Astrocyte (in vitro differentiated cells and primary cell): ENCODE data around the gene ARVCF. TPM values are rescaled to one million over a fixed set of nuclear protein-coding genes. Genes with fewer than 3 reads are reported as not detected.

Source experiments
- DNase-seq: peaks from one replicate; pipeline ENCODE4 v3.0.0-alpha.2; 2010; ENCODE audit warnings: low read depth
- FAIRE-seq: peaks from 2 replicates; lab custom pipeline; 2011; peaks lifted over from hg19 to GRCh38; lab: Jason Lieb, UNC
- H2AFZ ChIP-seq: 2 replicates; pipeline ENCODE4 v1.6.0; 2012; ENCODE audit warnings: low read depth, low read length, inconsistent platforms
- H3K27ac ChIP-seq: 2 replicates; pipeline ENCODE4 v1.5.1; 2011; ENCODE audit warnings: low read depth, low read length, inconsistent platforms
- H3K27me3 ChIP-seq: 2 replicates; pipeline ENCODE4 v1.6.0; 2011; ENCODE audit warnings: low read length, inconsistent platforms; ENCODE audit not compliant: insufficient read depth
- H3K36me3 ChIP-seq: 2 replicates; pipeline ENCODE4 v1.5.1; 2011; ENCODE audit warnings: low read length, inconsistent platforms; ENCODE audit not compliant: insufficient read depth
- H3K4me1 ChIP-seq: 2 replicates; pipeline ENCODE4 v1.5.1; 2011; ENCODE audit warnings: low read length, inconsistent platforms; ENCODE audit not compliant: insufficient read depth
- H3K4me2 ChIP-seq: 2 replicates; pipeline ENCODE4 v1.6.0; 2012; ENCODE audit warnings: low read length, inconsistent platforms
- H3K4me3 ChIP-seq: 2 replicates; pipeline ENCODE4 v1.5.1; 2011; ENCODE audit warnings: low read depth, mild to moderate bottlenecking, low read length, inconsistent platforms; ENCODE audit not compliant: insufficient read depth
- H3K79me2 ChIP-seq: 2 replicates; pipeline ENCODE4 v1.6.0; 2012; ENCODE audit warnings: mild to moderate bottlenecking, low read length, inconsistent platforms; ENCODE audit not compliant: insufficient read depth
- H3K9ac ChIP-seq: 2 replicates; pipeline ENCODE4 v1.6.0; 2012; ENCODE audit warnings: mild to moderate bottlenecking, low read length, inconsistent platforms
- H3K9me3 ChIP-seq: 2 replicates; pipeline ENCODE4 v1.5.1; 2012; ENCODE audit warnings: low read depth, mild to moderate bottlenecking, low read length, inconsistent platforms; ENCODE audit not compliant: insufficient read depth
- H4K20me1 ChIP-seq: 2 replicates; pipeline ENCODE4 v1.6.0; 2012; ENCODE audit warnings: low read length, inconsistent platforms; ENCODE audit not compliant: insufficient read depth
- H3K27ac Mint-ChIP-seq: one replicate; pipeline ENCODE4 v1.8.0; 2021; ENCODE audit warnings: mild to moderate bottlenecking, mixed read lengths; ENCODE audit not compliant: unreplicated experiment
- H3K27me3 Mint-ChIP-seq: one replicate; pipeline ENCODE4 v1.8.0; 2021; ENCODE audit warnings: low read depth, mixed read lengths; ENCODE audit not compliant: unreplicated experiment
- H3K36me3 Mint-ChIP-seq: one replicate; pipeline ENCODE4 v1.8.0; 2021; ENCODE audit warnings: low read depth, mixed read lengths; ENCODE audit not compliant: unreplicated experiment
- H3K4me1 Mint-ChIP-seq: one replicate; pipeline ENCODE4 v1.8.0; 2021; ENCODE audit warnings: low read depth, mixed read lengths; ENCODE audit not compliant: unreplicated experiment
- H3K4me3 Mint-ChIP-seq: one replicate; pipeline ENCODE4 v1.8.0; 2021; ENCODE audit warnings: mild to moderate bottlenecking, moderate library complexity, mixed read lengths; ENCODE audit not compliant: unreplicated experiment
- H3K9me3 Mint-ChIP-seq: one replicate; pipeline ENCODE4 v1.8.0; 2021; ENCODE audit warnings: mild to moderate bottlenecking, mixed read lengths; ENCODE audit not compliant: unreplicated experiment
- EZH2 ChIP-seq: IDR thresholded peaks from 2 replicates; pipeline ENCODE4 v1.6.1; 2012; ENCODE audit warnings: mild to moderate bottlenecking, low read length, inconsistent platforms; ENCODE audit not compliant: insufficient read depth
- total RNA-seq: library from RNA; stranded (reverse); gene quantifications from 2 replicates; pipeline ENCODE4 v1.2.1, GENCODE V29; 2021
- TF ChIP-seq, protein P1 (sequence below): IDR thresholded peaks from 2 replicates; pipeline ENCODE4 v1.5.1; 2011; ENCODE audit warnings: low read depth, mild to moderate bottlenecking, inconsistent platforms, low read length, moderate library complexity; ENCODE audit not compliant: insufficient read depth

ARVCF gene
- total RNA-seq, 1 donor from 2014 or later = 17.9 TPM

DNA sequence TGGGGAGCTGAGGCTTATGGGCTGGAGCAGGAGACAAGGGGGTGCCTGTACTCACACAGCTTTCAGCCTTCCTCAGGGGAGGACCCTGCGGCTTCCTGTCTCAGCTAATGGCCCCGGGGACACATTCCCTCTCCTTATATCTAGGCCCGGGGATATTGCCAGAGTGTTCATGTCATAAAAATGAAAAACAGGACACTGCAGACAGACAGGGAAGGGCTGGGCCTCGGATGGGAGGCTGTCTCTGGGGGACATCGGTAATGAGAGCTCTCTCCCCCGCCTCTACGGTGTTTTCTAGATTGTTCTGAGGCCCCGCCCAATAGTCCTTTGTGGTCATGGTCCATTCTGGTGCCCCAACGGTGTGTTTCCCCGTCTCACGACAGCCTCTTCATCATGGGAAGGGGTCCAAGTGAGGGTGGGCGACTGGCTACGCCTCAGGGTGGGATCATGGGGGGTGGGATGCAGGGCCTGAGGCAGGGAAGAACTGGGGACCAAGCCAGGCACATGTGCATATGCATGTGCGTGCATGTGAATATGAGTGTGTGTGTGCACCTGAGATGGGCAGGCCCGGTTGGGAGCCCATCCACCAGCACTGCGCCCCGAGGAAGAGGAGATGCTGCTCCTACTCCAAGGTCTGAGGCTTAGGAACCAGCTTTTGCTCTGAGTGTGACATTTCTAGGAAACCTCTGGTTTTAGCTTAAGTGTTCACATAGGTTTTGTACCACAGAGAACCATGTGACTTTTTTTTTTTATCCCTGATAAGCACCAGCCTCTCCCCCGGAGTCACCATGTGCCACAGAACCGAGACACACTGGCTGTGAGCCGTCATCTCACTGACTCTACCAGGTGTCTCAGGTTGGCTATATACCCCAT lies 5.3 kb downstream of the ARVCF start:
- no peak for DNase-seq
- no peaks in the 10 kb centered on the region for H3K79me2 ChIP-seq
- H3K36me3 Mint-ChIP-seq = no peaks in the 10 kb centered on the region
- no peak overlapping the region for H3K27ac ChIP-seq
- H3K9me3 ChIP-seq = no peaks in the 10 kb centered on the region
- H3K36me3 ChIP-seq = no peaks in the 10 kb centered on the region
- peaks cover 7% of the 10 kb centered on the region for H3K27me3 ChIP-seq
- H3K27ac Mint-ChIP-seq = no peak overlapping the region
- peaks cover 4% of the 10 kb centered on the region for H4K20me1 ChIP-seq
- peaks cover 3% of the 10 kb centered on the region for H3K4me1 ChIP-seq
- no peak overlapping the region for H3K4me3 Mint-ChIP-seq
- H3K4me1 Mint-ChIP-seq = no peaks in the 10 kb centered on the region
- peaks cover 11% of the 10 kb centered on the region for H3K27me3 Mint-ChIP-seq
- H3K9me3 Mint-ChIP-seq = no peaks in the 10 kb centered on the region
- H2AFZ ChIP-seq = no peak overlapping the region
- TF ChIP-seq, protein P1, sequence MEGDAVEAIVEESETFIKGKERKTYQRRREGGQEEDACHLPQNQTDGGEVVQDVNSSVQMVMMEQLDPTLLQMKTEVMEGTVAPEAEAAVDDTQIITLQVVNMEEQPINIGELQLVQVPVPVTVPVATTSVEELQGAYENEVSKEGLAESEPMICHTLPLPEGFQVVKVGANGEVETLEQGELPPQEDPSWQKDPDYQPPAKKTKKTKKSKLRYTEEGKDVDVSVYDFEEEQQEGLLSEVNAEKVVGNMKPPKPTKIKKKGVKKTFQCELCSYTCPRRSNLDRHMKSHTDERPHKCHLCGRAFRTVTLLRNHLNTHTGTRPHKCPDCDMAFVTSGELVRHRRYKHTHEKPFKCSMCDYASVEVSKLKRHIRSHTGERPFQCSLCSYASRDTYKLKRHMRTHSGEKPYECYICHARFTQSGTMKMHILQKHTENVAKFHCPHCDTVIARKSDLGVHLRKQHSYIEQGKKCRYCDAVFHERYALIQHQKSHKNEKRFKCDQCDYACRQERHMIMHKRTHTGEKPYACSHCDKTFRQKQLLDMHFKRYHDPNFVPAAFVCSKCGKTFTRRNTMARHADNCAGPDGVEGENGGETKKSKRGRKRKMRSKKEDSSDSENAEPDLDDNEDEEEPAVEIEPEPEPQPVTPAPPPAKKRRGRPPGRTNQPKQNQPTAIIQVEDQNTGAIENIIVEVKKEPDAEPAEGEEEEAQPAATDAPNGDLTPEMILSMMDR = no peak
- TF ChIP-seq EZH2 = no peak
- no peak for FAIRE-seq
- H3K9ac ChIP-seq = no peak overlapping the region
- H3K4me3 ChIP-seq = no peak overlapping the region
- H3K4me2 ChIP-seq = no peak overlapping the region

DNA sequence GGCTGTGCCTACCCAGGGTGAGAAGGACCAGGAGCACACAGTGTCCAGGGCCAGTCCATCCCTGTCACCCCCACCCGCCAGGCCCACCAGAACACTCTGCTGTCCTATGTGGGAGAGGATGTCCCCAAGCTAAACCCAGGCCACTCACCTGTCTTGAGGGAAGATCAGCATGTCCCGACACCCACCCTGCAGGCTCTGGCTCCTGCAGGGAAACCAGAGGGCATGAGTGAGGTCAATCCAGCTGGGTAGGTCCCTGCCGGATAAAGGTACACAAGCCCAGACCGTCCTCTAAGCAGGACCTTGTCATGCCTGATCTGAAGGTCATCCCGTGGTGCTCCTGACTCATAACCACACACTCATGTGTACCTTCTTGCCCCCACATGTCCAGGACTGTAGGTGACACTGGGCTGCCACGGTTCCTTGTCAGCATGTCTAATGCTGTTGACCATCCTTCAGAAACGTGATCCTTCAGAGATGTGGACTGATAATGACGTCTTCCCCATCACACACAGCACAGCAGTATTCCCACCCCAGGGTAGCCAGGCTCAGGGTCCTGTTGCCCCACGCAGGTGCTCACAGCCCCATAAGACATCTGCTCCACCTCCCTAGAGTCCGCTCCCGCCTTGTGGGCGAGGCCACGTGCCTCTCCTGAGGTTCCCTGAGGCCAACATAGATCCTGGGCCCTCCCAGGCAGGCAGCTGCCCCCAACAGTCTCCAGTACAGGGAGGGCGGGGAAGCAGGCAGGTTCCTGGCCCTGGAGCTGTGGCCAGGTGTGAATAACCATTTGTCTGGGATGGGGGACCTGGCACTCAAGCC lies 6.1 kb downstream of the ARVCF start:
- no peaks in the 10 kb centered on the region for H3K9me3 Mint-ChIP-seq
- H4K20me1 ChIP-seq = peaks cover 3% of the 10 kb centered on the region
- TF ChIP-seq, protein P1 = no peak
- TF ChIP-seq EZH2 = no peak
- H3K27me3 Mint-ChIP-seq = peaks cover 11% of the 10 kb centered on the region
- H3K36me3 Mint-ChIP-seq = no peaks in the 10 kb centered on the region
- H3K36me3 ChIP-seq = no peaks in the 10 kb centered on the region
- no peak overlapping the region for H3K27ac Mint-ChIP-seq
- H3K9ac ChIP-seq = no peak overlapping the region
- no peak overlapping the region for H3K4me2 ChIP-seq
- H3K79me2 ChIP-seq = no peaks in the 10 kb centered on the region
- H3K4me3 Mint-ChIP-seq = no peak overlapping the region
- no peaks in the 10 kb centered on the region for H3K9me3 ChIP-seq
- H3K27me3 ChIP-seq = peaks cover 4% of the 10 kb centered on the region
- no peaks in the 10 kb centered on the region for H3K4me1 Mint-ChIP-seq
- no peak for DNase-seq
- no peak overlapping the region for H3K27ac ChIP-seq
- no peaks in the 10 kb centered on the region for H3K4me1 ChIP-seq
- no peak overlapping the region for H2AFZ ChIP-seq
- no peak overlapping the region for H3K4me3 ChIP-seq
- FAIRE-seq = no peak
